Measurements from ENCODE around the gene SLC25A10. TPM values are rescaled to one million over a fixed set of nuclear protein-coding genes. Genes with fewer than 3 reads are reported as not detected.
A peak's percentile ranks its signal among the peaks of the same experiment; 100 is the strongest.

SLC25A10 gene
- total and polyA plus RNA-seq, 10 of the 15 experiments (the other 5 are each of a cell fraction or from before 2014, with no cell fraction given), result 0.11 to 72.7 (median 22.3) TPM

- peak; percentile 40 for TF ChIP-seq PBX3 (IDR thresholded peaks at IDR 0.05; ENCODE audit: insufficient replicate concordance, low read depth, low read length)
- TF ChIP-seq KAT2A (conservative IDR thresholded peaks at IDR 0.05; ENCODE audit: control insufficient read depth, low read depth, low read length), result no peak
- TF ChIP-seq HDAC2 (IDR thresholded peaks at IDR 0.05), result no peak
- TF ChIP-seq TARDBP (IDR thresholded peaks at IDR 0.05; ENCODE audit: borderline replicate concordance), result no peak
- TF ChIP-seq FOS (IDR thresholded peaks at IDR 0.05; ENCODE audit: borderline replicate concordance, extremely low read depth, insufficient read length), result no peak
- no peak for TF ChIP-seq ZNF217 (IDR thresholded peaks at IDR 0.05)
- TF ChIP-seq JUNB (IDR thresholded peaks at IDR 0.05), result no peak
- peak; percentile 87 to 97 (median 88) for TF ChIP-seq CTCF (IDR thresholded peaks at IDR 0.05 in 2 of 3, conservative IDR thresholded peaks at IDR 0.05 in 1 of 3; ENCODE audit: control insufficient read depth in 2 of 3, extremely low read depth in 1 of 3, insufficient read depth in 1 of 3, low read depth in 3 of 3, low read length in 3 of 3)
- no peak for TF ChIP-seq KDM1A (IDR thresholded peaks at IDR 0.05; ENCODE audit: borderline replicate concordance)
- peak in 1 of 2 experiments; percentile 21; a peak in 1 of 4 replicates for TF ChIP-seq BHLHE40 (IDR thresholded peaks at IDR 0.05; ENCODE audit: borderline replicate concordance in 1 of 2, low read depth in 2 of 2, low read length in 1 of 2)
- TF ChIP-seq RAD21 (IDR thresholded peaks at IDR 0.05; ENCODE audit: insufficient read depth, low read depth, low read length), result peak; percentile 81
Observed at GRCh38 chr17:81733507-81734404, 21.7 kb downstream of the SLC25A10 start (continued).

Measured in GM12878 (cell line).